Uterus (tissue), 2 donors: ENCODE measurements around the gene FRMD4B.

ENCODE experiments used
- CTCF ChIP-seq, 4 experiments: fragments of 200-600 bp in 2 of 4; fragments of 450-650 bp in 2 of 4; sonication (generic) in 2 of 4; IDR thresholded peaks; one replicate each; pipeline ENCODE4 v1.5.1; 2016 to 2019; ENCODE audit warnings: antibody characterized with exemption in 4 of 4, mild to moderate bottlenecking in 2 of 4, moderate library complexity in 1 of 4
- POLR2A ChIP-seq, 2 donors: fragments of 450-650 bp; IDR thresholded peaks; one replicate each; pipeline ENCODE4 v1.6.1; 2016; ENCODE audit warnings: antibody characterized with exemption in 2 of 2, mild to moderate bottlenecking in 1 of 2, moderate library complexity in 1 of 2

GRCh38 chr3:69120879-69121464 is 264.9 kb downstream of the FRMD4B start:
- TF ChIP-seq CTCF (IDR thresholded peaks at IDR 0.05) (peak; percentile 77 to 88 (median 80)), POLR2A (IDR thresholded peaks at IDR 0.05) (no peak)
